GM21528 (cell line): Measurements from ENCODE around the gene PCED1B.

Experiments used
- ATAC-seq: cut with Tn5 transposase; IDR thresholded peaks from one replicate; pipeline ENCODE4 v1.9.1; 2021; ENCODE audit warnings: mild to moderate bottlenecking, moderate library complexity; ENCODE audit not compliant: unreplicated experiment, low FRiP score

The PCED1B gene

DNA sequence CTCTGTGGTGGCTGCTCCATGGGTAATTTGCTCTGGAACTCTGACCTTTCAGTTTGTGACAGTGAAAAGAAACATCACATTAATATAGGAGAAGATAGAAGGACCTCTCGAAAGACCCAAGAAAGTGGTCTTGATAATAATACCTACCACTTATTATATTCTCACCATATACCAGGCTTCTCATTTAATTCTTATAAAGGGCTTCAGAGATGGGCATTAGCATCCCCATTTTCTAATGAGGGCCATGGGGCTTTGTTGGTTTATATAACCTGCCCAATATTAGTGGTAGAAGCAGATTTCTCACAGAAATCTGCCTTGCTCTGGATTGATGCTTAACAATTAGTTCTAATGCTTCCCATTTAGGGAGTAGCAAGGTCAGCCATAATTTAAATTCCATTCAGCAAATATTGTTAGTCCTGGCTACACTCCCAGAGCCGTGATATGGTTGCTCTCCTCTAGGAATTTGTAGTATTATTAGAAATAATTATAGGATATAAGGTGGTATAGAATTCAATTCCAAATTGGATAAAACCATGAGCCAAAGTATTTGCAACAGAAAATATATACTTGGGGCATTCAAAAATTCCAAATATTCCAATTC is 7.8 kb downstream of the PCED1B start:
- ATAC-seq, result no peak

DNA sequence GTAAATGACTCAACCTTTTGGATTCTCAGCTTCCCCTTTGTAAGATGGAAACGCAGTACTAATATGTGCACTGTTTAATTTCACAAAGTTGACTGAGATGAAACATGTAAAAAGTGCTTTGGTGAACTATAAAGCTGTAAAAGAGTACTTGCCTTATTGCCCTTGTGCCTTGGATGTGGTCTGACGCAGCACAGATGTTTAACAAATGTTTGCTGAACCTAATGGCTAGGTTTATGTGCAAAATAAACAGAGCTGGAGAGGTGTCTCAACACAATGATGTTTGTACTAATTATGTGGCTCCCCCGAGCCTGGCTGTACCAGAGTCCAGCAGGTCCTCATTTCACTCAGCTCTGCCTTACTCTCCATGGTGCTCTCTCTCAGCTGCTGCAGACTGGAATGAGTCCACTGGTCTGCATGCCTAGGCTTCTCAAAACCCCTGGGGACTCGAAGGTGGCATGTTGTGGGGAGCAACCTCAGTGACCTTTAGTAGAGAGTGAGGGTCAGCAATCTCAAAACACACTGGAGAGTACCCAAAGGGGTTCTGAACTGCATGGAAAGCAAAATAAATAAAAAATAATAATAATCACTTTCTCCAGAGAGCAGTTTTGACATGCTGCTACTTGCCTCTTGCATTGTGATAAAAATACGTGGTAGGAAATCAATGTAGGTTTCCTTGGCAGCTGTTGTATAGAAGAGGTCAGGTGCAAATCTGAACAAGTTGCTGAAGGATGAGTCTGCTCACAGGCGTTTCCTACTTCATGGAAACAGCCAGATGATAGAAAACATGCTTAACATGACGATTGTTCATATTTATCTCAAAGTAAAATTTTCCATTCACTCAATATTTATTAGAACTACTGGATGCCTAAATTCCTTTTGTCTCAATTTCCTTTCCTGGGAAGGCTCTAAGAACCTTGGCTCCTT is 8.9 kb downstream of the PCED1B start:
- no peak for ATAC-seq

DNA sequence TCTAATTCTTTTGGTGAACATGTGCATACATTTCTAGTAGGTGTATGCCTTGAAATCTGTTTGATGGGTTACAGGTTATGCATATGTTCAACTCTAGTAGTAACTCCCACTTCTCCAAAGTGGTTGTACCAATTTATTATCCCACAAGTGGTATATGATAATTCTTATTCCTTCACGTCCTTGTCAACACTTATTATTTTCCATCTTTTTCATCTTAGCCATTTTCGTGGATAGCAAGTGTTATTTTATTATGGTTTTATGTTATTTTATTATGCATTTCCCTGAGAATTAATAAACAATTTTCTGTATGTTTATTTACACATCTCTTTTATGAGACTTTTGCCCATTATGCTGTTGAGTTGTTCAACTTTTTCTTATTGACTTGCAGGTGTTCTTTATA is 11.6 kb downstream of the PCED1B start:
- no peak for ATAC-seq

DNA sequence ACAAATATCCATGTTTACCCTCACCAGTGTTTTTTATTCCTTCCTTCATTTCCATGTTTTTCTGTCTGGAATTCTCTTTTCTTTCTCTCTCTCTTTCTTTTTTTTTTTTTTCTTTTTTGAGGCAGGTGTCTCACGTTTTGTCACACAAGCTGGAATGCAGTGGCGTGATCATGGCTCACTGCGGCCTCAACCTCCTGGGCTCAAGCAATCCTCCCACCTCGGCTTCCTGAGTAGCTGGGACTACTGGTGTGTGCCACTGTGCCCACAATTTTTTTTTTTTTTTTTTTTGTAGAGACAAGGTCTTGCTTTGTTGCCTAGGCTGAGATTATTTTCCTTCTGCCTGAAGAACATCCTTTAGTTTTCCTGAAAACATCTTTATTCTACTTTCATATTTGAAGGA is 15.4 kb downstream of the PCED1B start:
- ATAC-seq, result no peak

DNA sequence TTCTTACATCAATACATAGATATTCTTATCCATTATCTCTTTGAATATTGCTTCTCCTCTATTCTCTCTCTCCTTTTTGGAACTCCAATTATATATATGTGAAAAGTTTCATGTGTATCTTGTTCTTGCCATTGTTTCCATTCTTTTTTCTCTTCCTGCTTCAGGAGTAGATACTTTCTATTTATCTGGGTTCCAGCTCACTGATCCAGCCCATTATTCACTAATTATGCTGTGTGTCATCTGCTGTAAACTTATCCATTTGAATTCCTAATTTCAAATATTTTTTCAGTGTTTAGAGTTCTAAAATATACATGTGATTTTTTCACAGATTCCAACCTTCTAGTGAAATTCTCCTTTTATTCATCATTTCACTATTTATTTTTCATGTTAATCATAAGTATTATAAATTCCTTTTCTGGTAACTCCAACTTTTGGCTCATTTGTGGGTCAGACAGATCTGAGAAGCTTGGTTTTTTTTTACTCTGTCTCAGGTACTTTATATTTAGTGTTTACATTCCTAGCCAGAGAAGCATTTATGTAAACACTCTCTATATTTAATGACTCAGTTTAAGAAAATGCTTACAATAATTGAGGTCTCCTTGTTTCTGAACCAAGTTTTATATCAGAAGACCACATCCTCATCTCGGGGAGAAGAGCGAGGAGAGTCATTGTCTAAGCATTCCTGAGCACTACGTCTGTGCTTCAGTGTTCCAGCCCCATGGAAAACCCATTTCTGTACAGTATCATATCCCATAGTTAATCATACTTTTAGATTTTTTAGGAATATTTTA is 16.2 kb downstream of the PCED1B start:
- ATAC-seq, result no peak

DNA sequence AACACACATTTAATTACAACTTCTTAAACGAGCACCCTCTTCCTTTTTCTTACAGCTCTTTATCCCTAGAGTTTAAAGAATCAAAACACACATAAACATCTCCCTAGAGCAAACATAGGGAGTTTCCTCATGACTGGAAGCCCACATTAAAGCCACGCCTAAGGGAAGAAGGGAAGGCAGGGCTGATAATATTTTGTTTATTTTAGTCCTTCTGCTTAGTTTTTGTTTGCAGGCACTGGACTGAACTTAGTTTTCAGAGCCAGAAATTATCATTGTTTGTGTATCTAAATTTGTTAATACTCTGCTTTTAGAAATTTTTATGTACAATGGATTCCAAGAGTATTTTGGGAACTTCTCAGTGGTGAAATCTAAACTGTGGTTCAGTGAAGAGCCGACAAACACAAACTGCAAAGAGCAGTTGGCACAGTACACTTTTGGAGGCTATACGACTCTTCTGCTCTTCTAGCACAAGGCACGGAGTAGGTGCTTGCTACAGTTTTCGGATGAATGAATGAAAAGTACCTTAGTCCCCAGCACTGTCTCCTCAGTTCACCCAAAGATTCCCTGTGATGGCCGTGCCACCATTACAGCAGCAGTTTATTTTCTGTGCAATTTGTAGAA is 18.0 kb downstream of the PCED1B start:
- ATAC-seq, result no peak

DNA sequence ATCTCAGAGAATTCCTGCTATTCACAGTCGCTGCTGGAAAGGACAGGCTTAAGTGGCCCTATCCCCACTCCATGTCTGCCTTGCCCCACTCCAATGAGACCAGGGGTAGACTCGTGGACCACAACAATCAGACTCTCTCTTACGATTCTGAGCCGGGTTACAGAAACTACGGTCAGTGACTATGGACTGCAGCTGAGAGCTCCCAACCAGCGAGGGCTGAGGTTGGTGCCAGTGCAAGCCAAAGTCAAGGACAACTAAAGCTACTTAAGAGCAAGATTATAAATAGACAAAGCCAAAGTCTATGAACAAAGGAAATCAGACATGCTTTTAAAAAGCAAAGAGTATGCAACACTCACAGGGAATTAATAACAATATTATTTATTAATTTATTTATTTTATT is 18.7 kb downstream of the PCED1B start:
- no peak for ATAC-seq

DNA sequence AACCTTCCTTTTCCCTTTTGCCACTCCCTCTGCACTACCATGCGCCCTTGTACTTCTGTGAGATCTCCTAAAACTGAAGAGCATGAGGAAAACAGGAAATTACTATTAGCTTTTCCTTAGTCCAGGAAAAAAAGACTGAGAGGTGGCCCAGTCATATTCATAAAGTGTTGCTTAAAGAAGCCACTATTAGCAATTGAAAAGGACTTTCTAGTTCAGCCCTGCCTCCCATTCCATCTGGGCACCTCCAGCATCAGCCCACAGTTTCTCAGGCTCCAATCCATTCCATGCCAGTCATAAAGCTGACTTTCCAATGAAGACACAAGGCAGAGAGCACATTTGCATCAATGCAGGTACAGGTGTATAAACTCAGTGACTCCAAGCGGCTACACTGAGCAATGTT is 20.2 kb downstream of the PCED1B start:
- ATAC-seq, result no peak

DNA sequence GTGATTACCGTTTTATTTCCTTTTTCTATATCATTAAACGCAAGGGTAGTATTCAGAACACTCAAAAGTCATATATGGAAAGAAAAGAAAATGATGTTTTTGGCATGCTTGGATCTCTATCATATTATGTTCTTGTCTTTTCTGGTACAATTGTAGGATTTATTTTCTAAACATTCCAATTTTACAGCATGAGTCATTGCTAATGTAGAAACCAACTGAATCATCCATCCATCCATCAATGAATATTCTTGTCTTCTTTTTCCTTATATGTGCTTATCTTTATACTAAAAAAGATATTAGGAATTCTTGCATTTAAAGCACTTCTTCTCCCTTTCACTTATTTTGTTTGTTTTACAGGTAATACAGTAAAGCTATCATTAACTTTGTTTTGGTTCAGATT is 20.7 kb downstream of the PCED1B start:
- no peak for ATAC-seq

DNA sequence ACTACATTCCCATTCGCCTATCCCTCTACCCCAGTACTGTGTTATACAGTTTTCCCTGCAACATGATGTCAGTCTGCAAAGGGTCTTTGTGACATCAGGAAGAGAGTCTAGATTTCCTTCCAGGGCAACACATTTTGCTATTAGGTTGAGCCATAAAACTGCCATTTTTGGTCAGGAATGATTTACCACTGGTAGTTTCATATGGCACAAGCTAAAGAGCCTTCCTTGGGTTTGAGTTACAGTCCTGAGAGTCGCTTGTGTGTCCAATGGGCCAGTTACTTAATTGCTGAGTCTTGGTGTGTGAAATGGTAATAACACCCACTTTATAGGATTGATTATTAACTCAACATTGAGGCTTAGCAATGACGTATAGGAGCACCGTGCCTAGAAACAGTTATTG is 23.0 kb downstream of the PCED1B start:
- no peak for ATAC-seq

DNA sequence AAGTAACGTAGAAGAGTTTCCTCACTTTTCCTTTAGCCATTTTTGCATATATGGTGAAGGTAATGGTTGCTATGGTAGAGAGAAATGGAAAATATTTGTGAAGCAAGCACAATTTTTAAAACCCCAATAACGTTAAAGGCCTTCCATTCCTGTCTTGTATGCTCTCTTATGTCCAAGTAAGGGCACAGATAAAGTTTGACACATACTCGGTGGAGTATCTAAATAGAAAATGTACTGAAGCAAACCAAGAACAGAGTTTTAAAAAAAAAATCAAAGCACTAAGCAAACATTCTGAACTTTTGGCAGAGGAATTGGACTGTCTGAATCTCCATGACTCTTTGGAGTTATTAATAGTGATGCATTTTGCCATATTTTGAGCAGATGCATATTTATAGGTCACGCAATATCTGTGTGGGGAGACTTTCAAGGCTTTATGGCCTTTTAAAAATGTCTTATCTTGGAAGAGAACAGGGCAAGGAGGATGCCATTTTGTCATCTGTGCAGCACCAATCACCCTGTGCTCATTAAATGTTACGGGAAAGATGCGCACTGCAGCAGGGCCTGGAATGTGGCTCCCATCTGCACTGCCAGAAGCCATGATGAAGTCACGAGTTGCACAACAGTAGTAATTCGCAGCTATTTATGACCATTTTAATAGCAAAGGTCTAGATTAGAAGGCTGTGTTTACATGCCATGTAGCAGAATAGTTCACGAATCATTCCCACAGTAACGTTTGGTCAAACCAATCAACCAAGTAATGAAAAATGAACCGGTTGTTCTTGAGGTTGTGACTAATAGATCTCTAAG is 23.6 kb downstream of the PCED1B start:
- ATAC-seq, result no peak

DNA sequence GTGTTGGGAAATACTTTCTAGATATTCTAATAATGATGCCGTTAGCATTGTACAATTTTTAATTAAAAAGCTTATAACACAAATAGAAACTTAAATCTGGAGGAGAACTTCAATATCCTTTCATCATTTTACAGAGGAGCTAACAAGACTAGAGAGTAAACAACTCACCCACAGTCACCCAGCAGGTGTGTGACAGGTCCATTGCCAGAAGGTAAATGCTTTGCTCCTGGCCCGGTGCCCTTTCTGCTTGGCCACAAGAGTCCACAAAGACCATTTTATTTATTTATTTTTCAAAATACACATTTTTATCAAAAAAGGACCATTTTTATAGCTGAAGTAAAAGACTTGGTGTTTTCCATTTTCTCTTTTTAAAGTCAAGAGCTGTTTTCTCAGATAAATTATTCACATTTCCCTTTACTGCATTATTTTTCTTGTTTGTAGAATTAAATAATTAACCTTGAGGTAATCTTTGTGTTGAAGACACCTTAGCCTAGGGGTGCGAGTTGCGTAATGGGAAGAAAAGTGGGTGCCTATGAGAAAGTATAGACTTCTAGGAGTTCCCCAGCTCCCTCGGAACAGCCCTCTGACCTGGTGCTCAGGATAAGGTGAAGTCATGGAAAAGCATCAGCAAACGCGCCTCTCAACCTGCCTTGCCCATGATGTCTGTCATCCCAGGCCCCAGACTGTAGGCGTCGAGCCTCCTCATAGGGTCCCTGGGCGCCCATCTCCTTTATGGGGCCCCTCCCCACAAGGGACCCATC is 26.7 kb downstream of the PCED1B start:
- ATAC-seq, result no peak

DNA sequence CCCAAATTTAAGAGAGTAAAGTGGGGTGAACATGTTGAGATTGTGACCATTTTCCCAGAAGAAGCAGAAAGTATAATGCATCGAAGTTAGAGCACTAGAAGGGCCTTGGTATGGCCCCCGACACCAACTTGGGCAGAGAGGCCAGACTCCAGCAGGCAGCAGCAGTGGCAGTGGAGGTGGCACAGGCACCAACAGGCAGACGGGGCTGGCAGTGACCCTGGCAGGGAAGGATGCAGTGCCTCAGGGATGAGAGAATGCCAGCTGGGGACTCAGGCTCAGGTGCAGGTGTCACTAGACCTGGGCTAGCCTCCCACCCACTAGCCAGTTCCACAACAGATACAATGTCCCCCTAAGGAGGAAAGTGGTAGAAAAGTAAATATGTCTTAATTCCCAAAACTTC is 28.0 kb downstream of the PCED1B start:
- no peak for ATAC-seq

DNA sequence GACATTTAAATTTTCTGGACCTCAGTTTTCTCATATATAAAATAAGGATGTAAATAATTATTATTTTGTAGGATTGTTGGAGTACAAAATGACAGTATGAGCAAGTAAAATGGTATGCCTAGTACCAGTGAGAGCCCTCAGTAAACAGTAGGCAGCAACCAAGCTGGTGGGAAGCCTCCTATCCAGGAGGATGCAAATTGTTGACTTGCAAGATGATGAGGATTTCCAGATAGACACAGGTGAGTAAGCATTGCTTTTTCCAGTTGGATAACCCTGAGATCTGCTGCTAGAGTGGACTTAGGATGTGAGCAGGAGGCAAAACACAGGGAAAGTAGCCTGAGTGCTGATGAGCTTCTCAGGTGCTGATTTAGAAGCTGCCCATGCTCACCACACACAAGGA is 28.5 kb downstream of the PCED1B start:
- no peak for ATAC-seq

DNA sequence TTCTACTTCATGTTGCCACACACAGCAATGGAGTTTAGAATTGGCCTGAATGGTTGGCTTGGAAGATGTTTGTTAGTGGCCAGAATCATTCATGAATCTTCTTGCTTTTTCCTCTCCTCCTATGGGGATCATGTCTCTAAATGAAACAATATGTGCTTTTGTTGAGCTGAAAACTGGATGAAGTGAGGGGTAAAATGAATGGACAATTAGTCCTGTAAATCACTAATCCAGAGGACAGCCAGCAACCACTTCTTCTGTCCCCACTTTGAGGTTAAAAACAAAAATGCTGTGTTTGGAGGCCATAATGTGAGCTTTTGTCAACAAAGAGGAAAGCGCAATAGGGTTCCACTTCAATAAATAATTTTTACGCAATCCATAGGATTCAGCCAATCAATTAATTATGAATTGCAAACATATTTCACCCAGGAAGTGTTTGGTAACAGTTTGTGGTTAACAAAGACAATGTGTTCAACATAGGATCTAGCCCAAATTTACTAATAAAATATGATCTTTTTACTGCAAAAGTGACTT is 30.7 kb downstream of the PCED1B start:
- no peak for ATAC-seq

DNA sequence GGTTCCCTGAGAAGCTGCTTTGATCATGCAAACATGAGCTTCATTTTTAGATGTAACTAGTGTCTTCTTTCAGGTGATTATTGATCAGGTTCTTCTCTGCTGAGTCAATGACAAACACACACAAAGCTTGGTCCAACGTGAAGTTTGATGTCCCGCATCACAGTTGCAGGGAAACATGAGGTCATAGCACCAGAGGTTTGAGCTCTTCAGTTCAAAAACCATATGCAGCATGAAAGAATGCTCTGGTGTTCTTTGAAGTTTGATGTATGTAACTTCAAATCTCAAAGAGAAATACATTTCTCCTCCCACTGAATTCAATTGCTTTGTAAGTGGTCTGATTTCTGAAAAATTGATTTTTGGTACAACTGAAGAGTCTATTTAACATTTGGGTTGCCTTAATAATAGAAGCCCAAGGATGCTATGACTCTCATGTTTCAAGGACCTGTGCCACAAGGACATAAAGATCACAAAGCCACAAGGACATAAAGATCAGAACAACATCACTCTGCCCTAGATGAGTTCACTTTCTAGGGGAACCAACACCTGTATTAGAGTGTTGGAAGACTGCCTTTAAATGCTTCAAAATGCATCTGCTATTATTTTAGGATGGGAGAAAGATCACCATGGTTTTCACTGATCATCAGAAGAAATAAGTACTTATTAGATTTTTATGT is 31.4 kb downstream of the PCED1B start:
- no peak for ATAC-seq

DNA sequence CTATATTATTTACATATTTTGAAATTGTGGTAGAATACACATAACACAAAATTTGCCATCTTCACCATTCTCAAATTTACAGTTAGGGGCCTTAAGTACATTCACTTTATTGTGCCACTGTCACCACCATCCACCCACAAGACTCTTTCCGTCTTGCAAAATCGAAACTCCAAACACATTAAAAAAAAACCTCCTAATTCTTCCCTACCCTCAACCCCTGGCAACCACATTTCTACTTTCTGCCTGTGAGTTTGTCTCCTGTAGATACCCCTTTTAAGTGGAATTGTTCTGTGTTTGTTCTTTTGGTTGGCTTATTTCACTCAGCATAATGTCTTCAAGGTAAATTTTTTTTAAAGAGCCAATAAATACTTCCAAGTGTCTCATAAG is 32.0 kb downstream of the PCED1B start:
- ATAC-seq, result no peak

DNA sequence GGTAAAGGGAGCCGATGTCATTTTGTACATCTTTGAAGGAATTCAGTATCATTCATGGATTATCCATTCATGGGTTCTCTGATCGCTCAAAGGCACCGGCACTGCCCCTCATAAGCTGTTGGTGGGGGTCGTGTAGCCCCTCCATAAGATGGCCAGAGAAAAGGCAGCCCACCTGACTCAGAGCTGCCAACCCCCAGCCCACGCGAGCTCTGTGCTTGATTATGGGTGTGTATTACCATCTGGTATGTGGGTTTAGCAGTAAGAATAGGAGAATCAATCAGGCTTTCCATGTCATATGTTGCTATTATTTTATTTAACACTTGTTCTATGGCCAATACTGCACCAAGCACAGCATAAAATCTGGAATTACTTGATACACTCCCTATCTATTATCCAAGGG is 32.4 kb downstream of the PCED1B start:
- ATAC-seq, result no peak

DNA sequence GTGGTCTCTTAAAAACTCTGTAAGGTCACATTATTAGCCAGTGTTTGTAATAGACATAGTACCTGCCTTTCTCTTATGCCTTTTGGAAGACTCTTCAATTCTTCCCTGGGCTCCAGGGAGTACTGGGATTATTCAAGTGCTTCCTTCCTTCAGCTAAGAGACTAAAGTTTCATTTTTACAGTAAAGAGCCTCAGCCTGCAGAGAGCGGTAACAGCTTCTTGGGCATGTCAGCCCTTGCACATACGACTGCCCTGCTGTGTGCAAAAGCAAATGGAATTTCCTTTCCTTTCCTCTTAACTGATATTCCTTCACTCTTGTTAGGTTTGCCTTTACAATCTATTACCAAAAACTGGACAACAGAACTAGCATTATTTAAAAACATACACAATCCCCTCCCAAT is 33.3 kb downstream of the PCED1B start:
- no peak for ATAC-seq
